DOHH2 (cell line): Measurements from ENCODE around the gene ZBTB44.

ENCODE experiments used
- H3F3A ChIP-seq: fragments of 200-600 bp; sonication (generic), shearing (Covaris generic); 2 replicates; pipeline ENCODE4 v1.6.0; 2016; ENCODE audit warnings: antibody characterized with exemption, mild to moderate bottlenecking; ENCODE audit not compliant: control insufficient read depth, insufficient read depth
- H3K27ac ChIP-seq: fragments of 200-600 bp; sonication (generic); 2 replicates; pipeline ENCODE4 v1.5.1; 2014; ENCODE audit warnings: low read depth, mild to moderate bottlenecking, low read length, moderate library complexity
- H3K27me3 ChIP-seq: fragments of 200-600 bp; sonication (generic); 2 replicates; pipeline ENCODE4 v1.6.1; 2014; ENCODE audit warnings: mild to moderate bottlenecking, low read length, mixed read lengths; ENCODE audit not compliant: control insufficient read depth
- H3K36me3 ChIP-seq: fragments of 200-600 bp; sonication (generic); 2 replicates; pipeline ENCODE4 v1.6.1; 2014; ENCODE audit warnings: mild to moderate bottlenecking, low read length, moderate library complexity, mixed read lengths; ENCODE audit not compliant: control insufficient read depth
- H3K4me1 ChIP-seq: fragments of 200-600 bp; sonication (generic); 2 replicates; pipeline ENCODE4 v1.6.1; 2014; ENCODE audit warnings: mild to moderate bottlenecking, low read length, mixed read lengths; ENCODE audit not compliant: control insufficient read depth
- H3K4me2 ChIP-seq: fragments of 200-600 bp; sonication (generic); 2 replicates; pipeline ENCODE4 v1.6.0; 2014; ENCODE audit warnings: mild to moderate bottlenecking, low read length, moderate library complexity
- H3K4me3 ChIP-seq: fragments of 200-600 bp; sonication (generic); 2 replicates; pipeline ENCODE4 v1.5.1; 2014; ENCODE audit warnings: mild to moderate bottlenecking, low read length, mixed read lengths
- H3K79me2 ChIP-seq: fragments of 200-600 bp; sonication (generic); 2 replicates; pipeline ENCODE4 v1.6.1; 2014; ENCODE audit warnings: mild to moderate bottlenecking, low read length, mixed read lengths; ENCODE audit not compliant: control insufficient read depth
- H3K9me2 ChIP-seq: fragments of 200-600 bp; sonication (generic); replicated peaks from 2 replicates; pipeline ENCODE4 v1.6.1; 2014; ENCODE audit warnings: mild to moderate bottlenecking, low read length, mixed read lengths; ENCODE audit not compliant: control insufficient read depth
- H3K9me3 ChIP-seq: fragments of 200-600 bp; sonication (generic); 2 replicates; pipeline ENCODE4 v1.6.1; 2014; ENCODE audit warnings: antibody characterized with exemption, low read length, mixed read lengths; ENCODE audit not compliant: control insufficient read depth, insufficient read depth
- H4K20me1 ChIP-seq: fragments of 200-600 bp; sonication (generic); 2 replicates; pipeline ENCODE4 v1.6.0; 2014; ENCODE audit warnings: low read depth, mild to moderate bottlenecking, antibody characterized with exemption, low read length, moderate library complexity; ENCODE audit not compliant: control insufficient read depth, insufficient read depth
- CTCF ChIP-seq: fragments of 200-600 bp; sonication (generic); IDR thresholded peaks from one replicate; pipeline ENCODE4 v1.5.1; 2014; ENCODE audit warnings: antibody characterized with exemption, mild to moderate bottlenecking, low read depth, low read length; ENCODE audit not compliant: poor library complexity, severe bottlenecking
- EZH2phosphoT487 ChIP-seq: fragments of 200-600 bp; sonication (generic); IDR thresholded peaks from 2 replicates; pipeline ENCODE4 v1.6.1; 2017; ENCODE audit warnings: borderline replicate concordance, mild to moderate bottlenecking, antibody characterized with exemption, low read length, moderate library complexity, mixed read lengths

ZBTB44 gene

GRCh38 chr11:130214861-130215530, 99.7 kb downstream of the ZBTB44 start:
- H3K27me3 ChIP-seq = no peaks in the 10 kb centered on the region
- H3K9me2 ChIP-seq = no peaks in the 10 kb centered on the region
- peaks cover 12% of the 10 kb centered on the region for H3K4me1 ChIP-seq
- H3F3A ChIP-seq = peaks cover 8% of the 10 kb centered on the region
- H3K36me3 ChIP-seq = peaks cover 23% of the 10 kb centered on the region
- H3K9me3 ChIP-seq = no peaks in the 10 kb centered on the region
- 0 out of 2 replicates have a peak, but pooled peaks cover 3% of the 10 kb centered on the region for H3K79me2 ChIP-seq
- H4K20me1 ChIP-seq = peaks cover 10% of the 10 kb centered on the region
- no peak overlapping the region for H3K4me3 ChIP-seq
- TF ChIP-seq CTCF (no peak), EZH2phosphoT487 (no peak)
- no peak overlapping the region for H3K4me2 ChIP-seq
- H3K27ac ChIP-seq = no peak overlapping the region

GRCh38 chr11:130213979-130214281, 100.8 kb downstream of the ZBTB44 start:
- Histone ChIP-seq H3K4me3 (no peak overlapping the region), H3K27me3 (no peaks in the 10 kb centered on the region), H3K36me3 (peaks cover 33% of the 10 kb centered on the region), H3K27ac (no peak overlapping the region), H4K20me1 (peaks cover 10% of the 10 kb centered on the region), H3K9me2 (no peaks in the 10 kb centered on the region), H3K4me2 (no peak overlapping the region), H3F3A (peaks cover 8% of the 10 kb centered on the region), H3K9me3 (no peaks in the 10 kb centered on the region), H3K79me2 (0 out of 2 replicates have a peak, but pooled peaks cover 3% of the 10 kb centered on the region), H3K4me1 (peaks cover 12% of the 10 kb centered on the region)
- TF ChIP-seq CTCF (no peak), EZH2phosphoT487 (no peak)

- H3K79me2 ChIP-seq = 0 out of 2 replicates have a peak, but pooled peaks cover 3% of the 10 kb centered on the region
- peaks cover 10% of the 10 kb centered on the region for H4K20me1 ChIP-seq
- no peaks in the 10 kb centered on the region for H3K9me2 ChIP-seq
- H3K4me2 ChIP-seq = peak overlapping the region; percentile 4; the same call in 1 of the 2 replicates
- TF ChIP-seq EZH2phosphoT487 (no peak), CTCF (peak; percentile 90)
- peaks cover 8% of the 10 kb centered on the region for H3F3A ChIP-seq
- no peaks in the 10 kb centered on the region for H3K9me3 ChIP-seq
- H3K4me3 ChIP-seq = no peak overlapping the region
- peaks cover 39% of the 10 kb centered on the region for H3K36me3 ChIP-seq
- peaks cover 12% of the 10 kb centered on the region for H3K4me1 ChIP-seq
- no peak overlapping the region for H3K27ac ChIP-seq
- H3K27me3 ChIP-seq = no peaks in the 10 kb centered on the region
These were observed 101.4 kb downstream of the ZBTB44 start for GRCh38 chr11:130213143-130213978.
